ENCODE data around the gene NSUN7.

DNA sequence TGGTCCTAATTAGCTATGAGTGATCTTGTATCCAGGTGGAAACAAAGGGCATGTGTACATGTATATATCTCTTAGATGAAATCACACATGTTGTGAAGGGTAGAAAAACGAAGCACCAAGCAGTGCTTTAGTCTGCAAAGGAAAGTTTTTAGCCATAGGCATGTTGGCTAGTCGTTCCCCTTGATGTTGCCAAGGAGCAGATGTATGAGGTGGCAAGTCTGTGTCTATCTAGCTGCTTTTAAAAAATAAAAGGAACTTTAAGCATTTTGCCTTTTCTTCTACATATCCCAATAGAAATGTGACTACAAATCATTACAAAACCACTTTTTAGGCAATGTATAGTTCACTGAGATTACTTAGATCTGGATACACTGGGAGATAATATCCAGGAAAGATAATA is 63.1 kb downstream of the NSUN7 start:
- no peak for TF ChIP-seq EZH2 (IDR thresholded peaks at IDR 0.05; ENCODE audit: borderline replicate concordance, low read depth, low read length, poor library complexity, severe bottlenecking)
- TF ChIP-seq, protein P1, sequence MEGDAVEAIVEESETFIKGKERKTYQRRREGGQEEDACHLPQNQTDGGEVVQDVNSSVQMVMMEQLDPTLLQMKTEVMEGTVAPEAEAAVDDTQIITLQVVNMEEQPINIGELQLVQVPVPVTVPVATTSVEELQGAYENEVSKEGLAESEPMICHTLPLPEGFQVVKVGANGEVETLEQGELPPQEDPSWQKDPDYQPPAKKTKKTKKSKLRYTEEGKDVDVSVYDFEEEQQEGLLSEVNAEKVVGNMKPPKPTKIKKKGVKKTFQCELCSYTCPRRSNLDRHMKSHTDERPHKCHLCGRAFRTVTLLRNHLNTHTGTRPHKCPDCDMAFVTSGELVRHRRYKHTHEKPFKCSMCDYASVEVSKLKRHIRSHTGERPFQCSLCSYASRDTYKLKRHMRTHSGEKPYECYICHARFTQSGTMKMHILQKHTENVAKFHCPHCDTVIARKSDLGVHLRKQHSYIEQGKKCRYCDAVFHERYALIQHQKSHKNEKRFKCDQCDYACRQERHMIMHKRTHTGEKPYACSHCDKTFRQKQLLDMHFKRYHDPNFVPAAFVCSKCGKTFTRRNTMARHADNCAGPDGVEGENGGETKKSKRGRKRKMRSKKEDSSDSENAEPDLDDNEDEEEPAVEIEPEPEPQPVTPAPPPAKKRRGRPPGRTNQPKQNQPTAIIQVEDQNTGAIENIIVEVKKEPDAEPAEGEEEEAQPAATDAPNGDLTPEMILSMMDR (conservative IDR thresholded peaks at IDR 0.05; ENCODE audit: low read depth, low read length), result no peak
